Breast epithelium (tissue), 3 donors: Measurements from ENCODE around the gene PDE4D.

Experiments
- CTCF ChIP-seq, 3 donors: fragments of 450-650 bp; IDR thresholded peaks; one replicate each; pipeline ENCODE4 v1.5.1; 2016 to 2017; ENCODE audit warnings: antibody characterized with exemption in 3 of 3, mild to moderate bottlenecking in 3 of 3, moderate library complexity in 3 of 3
- POLR2A ChIP-seq: fragments of 450-650 bp; IDR thresholded peaks from one replicate; pipeline ENCODE4 v1.6.1; 2016; ENCODE audit warnings: antibody characterized with exemption, mild to moderate bottlenecking, moderate library complexity

- no peak for TF ChIP-seq POLR2A
- no peak for TF ChIP-seq CTCF (IDR thresholded peaks at IDR 0.05)
Observed at GRCh38 chr5:59361454-59361853, 532.1 kb downstream of the PDE4D start.
